GM21723 (cell line): ENCODE data around the gene LSAMP.

Experiments
- ATAC-seq: cut with Tn5 transposase; IDR thresholded peaks from one replicate; pipeline ENCODE4 v1.9.1; 2021; ENCODE audit warnings: mild to moderate bottlenecking, moderate library complexity; ENCODE audit not compliant: unreplicated experiment

LSAMP gene

GRCh38 chr3:116299646-116300081, 145.6 kb downstream of the LSAMP start:
- ATAC-seq: no peak

DNA sequence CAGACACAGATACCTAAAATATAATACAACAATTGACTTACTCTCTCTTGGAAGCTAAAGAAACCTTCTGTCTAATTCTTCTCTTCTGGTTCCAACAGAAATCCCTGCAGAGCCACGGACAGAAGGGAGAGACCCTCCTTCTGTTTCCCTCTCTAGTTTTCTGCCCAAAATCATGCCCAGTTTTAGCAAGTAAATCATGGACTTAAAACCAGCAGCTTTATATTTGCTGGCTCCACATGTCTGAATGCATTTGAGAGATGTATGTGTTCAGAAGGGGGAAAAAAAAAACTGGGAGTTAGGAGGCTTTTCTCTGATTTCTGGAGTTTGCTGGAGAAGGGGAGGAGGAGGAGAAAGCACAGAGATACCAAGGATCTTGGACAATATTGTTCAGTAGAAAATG, 147.1 kb downstream of the LSAMP start:
- ATAC-seq: no peak

GRCh38 chr3:116291141-116291540, 154.1 kb downstream of the LSAMP start:
- ATAC-seq: no peak

GRCh38 chr3:116288485-116288884, 156.8 kb downstream of the LSAMP start:
- no peak for ATAC-seq

- ATAC-seq: no peak
These were observed 159.4 kb downstream of the LSAMP start for GRCh38 chr3:116285781-116286421.

DNA sequence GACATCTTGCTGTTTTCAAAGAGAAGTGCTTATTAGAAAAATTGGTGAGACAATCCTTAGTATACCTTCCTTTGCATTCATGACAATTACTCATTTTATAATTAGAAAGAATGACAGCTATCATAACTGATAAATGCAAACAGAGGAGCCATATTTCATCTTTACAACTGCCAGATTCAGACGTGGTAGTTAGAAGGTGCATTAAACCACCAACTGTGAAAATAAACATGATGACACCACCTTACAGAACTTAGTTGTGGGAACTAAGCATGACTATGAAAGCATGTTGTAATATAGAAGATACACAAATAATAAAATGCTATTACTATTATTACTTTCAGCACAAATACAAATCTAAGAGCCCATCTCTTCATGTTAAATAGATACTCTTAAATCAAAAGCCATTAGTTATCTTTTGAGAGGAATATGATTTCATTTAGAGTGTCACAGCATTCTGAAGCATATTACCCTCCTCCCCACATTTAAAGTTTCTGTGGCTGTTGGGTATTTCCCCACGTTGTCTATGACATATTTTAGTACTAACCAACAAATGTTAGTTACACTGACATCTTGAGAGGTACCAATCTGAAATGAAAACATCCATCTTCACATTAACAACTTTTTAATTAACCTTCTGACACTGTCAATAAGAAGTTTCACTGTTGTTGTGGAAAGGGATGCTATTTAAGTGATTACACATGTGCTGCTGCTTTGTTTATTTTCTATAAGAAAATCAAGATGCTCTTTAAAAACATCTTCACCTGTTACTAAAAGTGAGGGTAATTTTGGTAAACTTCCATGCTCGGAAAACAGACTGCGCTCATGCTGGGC, 163.8 kb downstream of the LSAMP start:
- ATAC-seq: peak; percentile 71

- no peak for ATAC-seq
These were observed 165.1 kb downstream of the LSAMP start for GRCh38 chr3:116280130-116280740.

- ATAC-seq: no peak
These were observed 168.6 kb downstream of the LSAMP start for GRCh38 chr3:116276675-116277074.

- ATAC-seq: no peak
These were observed 175.2 kb downstream of the LSAMP start for GRCh38 chr3:116270056-116270455.

- no peak for ATAC-seq
These were observed 178.2 kb downstream of the LSAMP start for GRCh38 chr3:116267116-116267515.

- ATAC-seq: no peak
These were observed 179.2 kb downstream of the LSAMP start for GRCh38 chr3:116265976-116266584.

DNA sequence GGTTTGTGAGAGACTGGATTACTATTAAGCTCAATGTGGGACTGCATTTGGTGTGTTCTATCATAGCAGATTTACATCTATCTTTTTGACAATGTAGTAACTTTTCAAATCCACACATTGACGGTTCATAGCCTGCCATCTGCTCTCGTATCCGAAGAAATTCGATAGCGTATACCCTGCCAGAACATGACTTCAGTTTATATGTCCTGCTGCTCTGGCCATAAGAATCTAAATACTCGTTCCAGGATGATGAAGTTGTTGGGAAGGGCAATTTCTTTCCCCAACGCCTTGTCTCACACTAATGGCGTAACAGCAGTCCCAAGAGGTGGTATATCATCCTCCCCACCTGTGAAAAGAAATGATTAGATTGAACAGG, 180.0 kb downstream of the LSAMP start:
- no peak for ATAC-seq

DNA sequence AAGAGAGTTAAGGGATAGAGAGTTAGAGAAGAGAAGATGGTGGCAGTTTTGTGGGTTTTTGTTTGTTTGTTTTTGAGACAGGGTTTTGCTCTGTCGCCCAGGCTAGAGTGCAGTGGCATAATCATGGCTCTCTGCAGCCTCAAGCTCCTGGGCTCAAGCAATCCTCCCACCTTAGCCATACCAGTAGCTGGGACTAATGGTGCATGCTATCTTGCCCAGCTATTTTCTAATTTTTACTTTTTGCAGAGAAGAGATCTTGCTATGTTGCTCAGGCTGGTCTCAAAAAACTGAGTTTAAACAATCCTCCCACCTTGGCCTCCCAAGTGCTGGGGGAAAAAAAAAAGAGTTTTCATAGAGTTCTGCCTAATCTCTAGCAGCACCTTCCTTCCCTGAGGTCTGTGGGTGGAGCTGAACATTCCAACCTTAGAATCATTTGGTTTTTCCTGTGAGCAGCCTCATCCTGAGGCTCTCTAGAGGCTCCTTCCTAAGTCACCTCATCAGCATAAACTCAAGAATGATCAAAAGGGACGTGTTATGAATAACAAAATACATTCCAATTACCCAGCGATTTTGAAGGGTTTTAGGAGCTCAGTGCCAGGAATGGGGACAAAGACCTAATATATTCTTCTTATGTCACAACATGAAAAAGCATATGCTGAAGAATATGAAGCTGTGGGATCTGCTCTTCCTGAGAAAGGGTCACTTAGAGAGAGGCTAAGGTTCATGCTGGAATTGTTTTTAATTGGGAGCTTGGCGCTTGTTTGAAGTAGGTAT, 180.6 kb downstream of the LSAMP start:
- ATAC-seq: no peak

GRCh38 chr3:116263842-116264545, 181.3 kb downstream of the LSAMP start:
- ATAC-seq: no peak

GRCh38 chr3:116260491-116260890, 184.8 kb downstream of the LSAMP start:
- no peak for ATAC-seq

DNA sequence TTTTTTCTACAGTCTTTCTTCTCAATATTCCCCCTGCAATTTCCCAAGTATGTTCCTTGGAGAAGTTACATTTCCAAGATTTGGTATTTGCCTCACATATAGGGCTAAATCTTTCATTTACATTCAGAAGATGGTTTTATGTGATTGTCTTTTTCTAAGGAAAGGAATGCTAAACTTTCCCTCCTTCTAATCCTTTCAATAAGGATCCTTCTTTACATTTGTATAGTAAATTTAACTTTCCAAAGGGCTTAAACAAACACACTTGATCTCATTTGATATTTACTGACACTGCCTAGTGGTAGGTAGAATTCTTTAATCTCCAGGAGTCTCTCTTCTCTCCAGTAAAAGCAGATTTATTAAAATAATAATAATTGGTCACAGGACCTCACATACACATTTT, 185.3 kb downstream of the LSAMP start:
- ATAC-seq: no peak

DNA sequence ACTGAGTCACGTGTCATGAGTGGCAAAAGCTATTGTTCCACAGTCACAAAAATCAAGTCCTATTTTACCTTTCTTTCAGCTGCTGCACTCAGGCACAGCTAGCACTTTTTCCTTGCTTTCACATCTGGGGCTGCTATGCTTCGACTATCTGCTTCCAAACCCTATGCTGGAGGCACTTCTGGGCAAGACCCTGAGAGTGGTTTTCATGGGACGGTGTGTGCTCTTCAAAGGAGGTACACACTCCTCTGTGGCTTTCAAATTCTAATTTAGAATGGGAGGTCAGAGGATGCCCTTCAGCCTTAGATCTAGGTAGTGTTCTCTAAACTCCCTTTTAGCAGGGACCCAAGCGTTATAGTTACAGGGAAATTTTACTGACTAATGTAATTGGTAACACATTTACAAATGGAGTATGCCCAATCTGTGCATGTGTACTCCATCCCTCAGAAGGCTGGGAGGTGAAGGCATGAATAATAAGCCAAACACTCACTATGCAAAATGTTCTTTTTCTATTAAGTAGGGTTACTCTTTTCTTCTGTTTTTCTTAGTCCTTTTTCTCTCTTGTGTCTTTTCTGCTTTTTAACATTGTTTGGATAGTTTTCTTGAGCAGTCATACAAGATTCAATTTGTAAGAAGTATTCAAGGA, 188.3 kb downstream of the LSAMP start:
- no peak for ATAC-seq

DNA sequence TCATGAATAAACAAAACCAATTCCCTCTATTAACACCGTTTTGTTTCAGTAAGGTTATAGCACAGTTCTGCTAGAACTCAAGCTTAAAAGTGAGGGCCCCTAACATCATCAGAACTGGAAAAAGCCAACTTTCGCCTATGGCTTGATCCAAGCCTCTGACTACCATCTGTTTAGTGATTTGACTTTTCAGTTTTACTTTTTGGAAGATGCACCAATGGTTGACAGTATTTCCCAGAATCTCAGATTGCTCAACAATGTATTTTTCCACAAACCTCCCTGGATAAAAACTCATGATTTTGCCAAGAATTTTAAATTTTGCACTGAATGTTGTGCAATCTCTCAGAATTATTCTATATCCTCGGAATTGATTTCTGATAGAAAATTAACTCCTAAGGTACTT, 190.7 kb downstream of the LSAMP start:
- ATAC-seq: no peak

DNA sequence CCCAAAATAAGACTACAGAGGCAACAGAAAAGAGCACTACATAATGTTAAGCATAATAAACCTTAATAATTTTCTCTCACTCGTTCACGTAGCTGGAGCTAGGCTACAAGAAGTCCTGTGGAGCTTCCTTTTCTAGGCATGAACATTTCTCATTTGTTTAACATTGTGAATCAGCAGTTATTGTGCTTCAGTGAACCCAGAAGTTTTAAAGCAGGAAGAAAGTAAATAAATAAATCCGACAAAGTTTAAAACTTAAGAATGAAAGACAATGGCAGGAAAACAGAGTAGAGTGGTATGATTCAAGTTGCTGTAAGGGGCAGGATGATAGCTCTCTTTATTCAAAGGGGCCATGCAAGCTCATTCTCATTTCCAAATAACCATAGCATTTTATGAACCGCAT, 191.8 kb downstream of the LSAMP start:
- ATAC-seq: no peak

DNA sequence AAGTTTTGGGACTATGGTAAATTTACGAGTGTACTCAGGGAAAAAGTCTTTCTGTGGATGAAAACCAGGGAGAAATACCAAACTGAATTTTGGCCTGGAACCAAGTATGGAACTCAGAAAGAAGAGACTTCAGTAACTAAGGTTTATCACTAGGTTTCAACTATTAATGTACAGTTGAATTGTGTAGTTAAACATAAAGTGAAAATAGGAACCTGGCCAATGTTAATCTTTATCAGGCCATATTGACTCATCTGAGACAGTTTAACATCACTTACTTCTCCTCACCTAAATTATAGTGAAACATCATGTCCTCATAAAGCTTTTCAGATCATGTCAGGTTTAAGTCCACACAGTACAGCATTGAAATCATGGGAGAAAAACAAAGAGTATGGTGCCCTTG, 197.7 kb downstream of the LSAMP start:
- ATAC-seq: no peak
